Measurements from ENCODE around the gene TPM4. TPM values are rescaled to one million over a fixed set of nuclear protein-coding genes. Genes with fewer than 3 reads are reported as not detected.

Gene TPM4
- total and polyA plus RNA-seq, 2 of the 13 experiments (the other 11 are each of a cell fraction or from before 2014, with no cell fraction given): 180 to 188 TPM

DNA sequence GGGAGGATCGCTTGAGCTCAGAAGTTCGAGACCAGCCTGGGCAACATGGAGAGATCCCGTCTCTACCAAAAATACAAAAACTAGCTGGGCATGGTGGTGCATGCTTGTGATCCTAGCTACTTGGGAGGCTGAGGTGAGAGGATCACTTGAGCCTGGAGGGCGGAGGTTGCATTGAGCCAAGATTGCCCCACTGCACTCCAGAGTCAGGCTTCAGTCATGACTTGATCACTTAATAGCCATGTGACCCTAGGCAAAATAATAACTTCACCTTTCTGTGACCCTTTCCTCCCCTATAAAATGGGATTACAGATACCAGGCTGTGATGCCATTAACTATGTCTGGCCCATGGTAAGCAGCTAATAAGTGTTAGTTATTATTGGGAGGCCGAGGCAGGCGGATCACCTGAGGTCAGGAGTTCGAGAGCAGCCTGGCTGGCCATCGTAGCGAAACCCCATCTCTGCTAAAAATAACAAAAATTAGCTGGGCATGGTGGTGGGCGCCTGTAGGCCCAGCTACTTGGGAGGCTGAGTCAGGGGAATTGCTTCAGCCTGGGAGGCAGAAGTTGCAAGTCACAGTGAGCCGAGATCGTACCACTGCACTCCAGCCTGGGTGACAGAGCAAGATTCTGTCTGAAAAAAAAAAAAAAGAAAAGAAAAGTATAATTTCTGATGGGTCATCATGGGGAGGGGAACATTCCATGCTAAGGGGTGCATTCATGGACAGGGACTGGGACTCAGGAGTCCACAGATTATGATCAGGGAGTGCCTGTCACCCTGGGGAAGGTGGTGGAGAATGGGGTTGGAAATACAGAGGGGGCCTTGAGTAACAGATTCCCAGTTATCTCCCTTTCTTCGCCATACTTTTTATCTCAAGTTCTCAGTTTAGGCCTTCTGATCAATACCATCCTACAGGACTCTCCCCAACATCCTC is 15.5 kb downstream of the TPM4 start (continued):
- TF ChIP-seq, protein P1, sequence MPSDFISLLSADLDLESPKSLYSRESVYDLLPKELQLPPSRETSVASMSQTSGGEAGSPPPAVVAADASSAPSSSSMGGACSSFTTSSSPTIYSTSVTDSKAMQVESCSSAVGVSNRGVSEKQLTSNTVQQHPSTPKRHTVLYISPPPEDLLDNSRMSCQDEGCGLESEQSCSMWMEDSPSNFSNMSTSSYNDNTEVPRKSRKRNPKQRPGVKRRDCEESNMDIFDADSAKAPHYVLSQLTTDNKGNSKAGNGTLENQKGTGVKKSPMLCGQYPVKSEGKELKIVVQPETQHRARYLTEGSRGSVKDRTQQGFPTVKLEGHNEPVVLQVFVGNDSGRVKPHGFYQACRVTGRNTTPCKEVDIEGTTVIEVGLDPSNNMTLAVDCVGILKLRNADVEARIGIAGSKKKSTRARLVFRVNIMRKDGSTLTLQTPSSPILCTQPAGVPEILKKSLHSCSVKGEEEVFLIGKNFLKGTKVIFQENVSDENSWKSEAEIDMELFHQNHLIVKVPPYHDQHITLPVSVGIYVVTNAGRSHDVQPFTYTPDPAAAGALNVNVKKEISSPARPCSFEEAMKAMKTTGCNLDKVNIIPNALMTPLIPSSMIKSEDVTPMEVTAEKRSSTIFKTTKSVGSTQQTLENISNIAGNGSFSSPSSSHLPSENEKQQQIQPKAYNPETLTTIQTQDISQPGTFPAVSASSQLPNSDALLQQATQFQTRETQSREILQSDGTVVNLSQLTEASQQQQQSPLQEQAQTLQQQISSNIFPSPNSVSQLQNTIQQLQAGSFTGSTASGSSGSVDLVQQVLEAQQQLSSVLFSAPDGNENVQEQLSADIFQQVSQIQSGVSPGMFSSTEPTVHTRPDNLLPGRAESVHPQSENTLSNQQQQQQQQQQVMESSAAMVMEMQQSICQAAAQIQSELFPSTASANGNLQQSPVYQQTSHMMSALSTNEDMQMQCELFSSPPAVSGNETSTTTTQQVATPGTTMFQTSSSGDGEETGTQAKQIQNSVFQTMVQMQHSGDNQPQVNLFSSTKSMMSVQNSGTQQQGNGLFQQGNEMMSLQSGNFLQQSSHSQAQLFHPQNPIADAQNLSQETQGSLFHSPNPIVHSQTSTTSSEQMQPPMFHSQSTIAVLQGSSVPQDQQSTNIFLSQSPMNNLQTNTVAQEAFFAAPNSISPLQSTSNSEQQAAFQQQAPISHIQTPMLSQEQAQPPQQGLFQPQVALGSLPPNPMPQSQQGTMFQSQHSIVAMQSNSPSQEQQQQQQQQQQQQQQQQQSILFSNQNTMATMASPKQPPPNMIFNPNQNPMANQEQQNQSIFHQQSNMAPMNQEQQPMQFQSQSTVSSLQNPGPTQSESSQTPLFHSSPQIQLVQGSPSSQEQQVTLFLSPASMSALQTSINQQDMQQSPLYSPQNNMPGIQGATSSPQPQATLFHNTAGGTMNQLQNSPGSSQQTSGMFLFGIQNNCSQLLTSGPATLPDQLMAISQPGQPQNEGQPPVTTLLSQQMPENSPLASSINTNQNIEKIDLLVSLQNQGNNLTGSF (CRISPR knock-in tag; IDR thresholded peaks at IDR 0.05): no peak
- TF ChIP-seq JUND (CRISPR knock-in tag; IDR thresholded peaks at IDR 0.05): no peak
- TF ChIP-seq FOXK2 (IDR thresholded peaks at IDR 0.05): no peak
- TF ChIP-seq, protein P2, sequence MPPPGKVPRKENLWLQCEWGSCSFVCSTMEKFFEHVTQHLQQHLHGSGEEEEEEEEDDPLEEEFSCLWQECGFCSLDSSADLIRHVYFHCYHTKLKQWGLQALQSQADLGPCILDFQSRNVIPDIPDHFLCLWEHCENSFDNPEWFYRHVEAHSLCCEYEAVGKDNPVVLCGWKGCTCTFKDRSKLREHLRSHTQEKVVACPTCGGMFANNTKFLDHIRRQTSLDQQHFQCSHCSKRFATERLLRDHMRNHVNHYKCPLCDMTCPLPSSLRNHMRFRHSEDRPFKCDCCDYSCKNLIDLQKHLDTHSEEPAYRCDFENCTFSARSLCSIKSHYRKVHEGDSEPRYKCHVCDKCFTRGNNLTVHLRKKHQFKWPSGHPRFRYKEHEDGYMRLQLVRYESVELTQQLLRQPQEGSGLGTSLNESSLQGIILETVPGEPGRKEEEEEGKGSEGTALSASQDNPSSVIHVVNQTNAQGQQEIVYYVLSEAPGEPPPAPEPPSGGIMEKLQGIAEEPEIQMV (CRISPR knock-in tag; IDR thresholded peaks at IDR 0.05; ENCODE audit: low read depth): no peak
- TF ChIP-seq ZNF317 (CRISPR knock-in tag; IDR thresholded peaks at IDR 0.05): no peak
- TF ChIP-seq CEBPG (CRISPR knock-in tag; IDR thresholded peaks at IDR 0.05): no peak

Data from HepG2 (cell line).